Activated naive CD4-positive, alpha-beta T cell treated with Interleukin-2 at 50 U/mL for 16 hours (primary cell): ENCODE measurements around the gene PPT1.

Experiments used
- DNase-seq: peaks from one replicate; pipeline ENCODE4 v3.0.0-alpha.2; 2020

The PPT1 gene

GRCh38 chr1:40096977-40097782 is at the start of gene PPT1:
TSS of gene PPT1 (minus strand) at chr1:40097252. CDS start at chr1:40097238, 14 bp downstream.
- DNase-seq = peak; percentile 80

- DNase-seq = peak; percentile 45
These were observed 47.0 kb upstream of the PPT1 start for GRCh38 chr1:40143891-40144575.

- DNase-seq = no peak
These were observed 45.0 kb upstream of the PPT1 start for GRCh38 chr1:40141878-40142535.

- no peak for DNase-seq
These were observed 43.3 kb upstream of the PPT1 start for GRCh38 chr1:40140211-40140973.

GRCh38 chr1:40133839-40134238 is 36.8 kb upstream of the PPT1 start:
- no peak for DNase-seq

GRCh38 chr1:40133312-40133665 is 36.2 kb upstream of the PPT1 start:
- no peak for DNase-seq

- no peak for DNase-seq
These were observed 35.6 kb upstream of the PPT1 start for GRCh38 chr1:40132383-40133311.

- DNase-seq = no peak
These were observed 33.8 kb upstream of the PPT1 start for GRCh38 chr1:40130892-40131291.

GRCh38 chr1:40122855-40123254 is 25.8 kb upstream of the PPT1 start:
- no peak for DNase-seq

GRCh38 chr1:40120128-40120527 is 23.1 kb upstream of the PPT1 start:
- no peak for DNase-seq

- no peak for DNase-seq
These were observed 17.3 kb upstream of the PPT1 start for GRCh38 chr1:40114400-40114799.

- no peak for DNase-seq
These were observed 13.3 kb upstream of the PPT1 start for GRCh38 chr1:40110389-40110788.

- DNase-seq = no peak
These were observed 10.4 kb upstream of the PPT1 start for GRCh38 chr1:40107290-40107959.

- no peak for DNase-seq
These were observed 8.0 kb upstream of the PPT1 start for GRCh38 chr1:40105028-40105427.

- no peak for DNase-seq
These were observed 5.8 kb upstream of the PPT1 start for GRCh38 chr1:40102896-40103295.

- no peak for DNase-seq
These were observed 5.0 kb upstream of the PPT1 start for GRCh38 chr1:40102038-40102437.

GRCh38 chr1:40096646-40096976 is 441 bp downstream of the PPT1 start:
- no peak for DNase-seq

- DNase-seq = no peak
These were observed 1.2 kb downstream of the PPT1 start for GRCh38 chr1:40095806-40096205.

GRCh38 chr1:40094466-40095110 is 2.5 kb downstream of the PPT1 start:
- DNase-seq = no peak

- no peak for DNase-seq
These were observed 4.1 kb downstream of the PPT1 start for GRCh38 chr1:40092706-40093639.
